Kidney epithelial cell (primary cell): ENCODE data around the gene LARGE1. TPM values are rescaled to one million over a fixed set of nuclear protein-coding genes. Genes with fewer than 3 reads are reported as not detected.

Source experiments
- DNase-seq: peaks from one replicate; pipeline ENCODE4 v3.0.0-alpha.2; 2010; ENCODE audit warnings: low read depth
- H3K27me3 ChIP-seq: 2 replicates; pipeline ENCODE4 v1.6.0; 2011; ENCODE audit warnings: low read length; ENCODE audit not compliant: control insufficient read depth, insufficient read depth
- H3K36me3 ChIP-seq: 2 replicates; pipeline ENCODE4 v1.5.1; 2011; ENCODE audit warnings: low read length; ENCODE audit not compliant: control insufficient read depth, insufficient read depth
- H3K4me3 ChIP-seq: 2 replicates; pipeline ENCODE4 v1.5.1; 2011; ENCODE audit warnings: low read depth, mild to moderate bottlenecking, control low read depth, low read length
- CTCF ChIP-seq: IDR thresholded peaks from 2 replicates; pipeline ENCODE4 v1.5.1; 2011; ENCODE audit warnings: mild to moderate bottlenecking, moderate library complexity, low read length, control low read depth, inconsistent platforms; ENCODE audit not compliant: insufficient read depth, poor library complexity, severe bottlenecking
- total RNA-seq: library from RNA; depleted of rRNA; stranded (reverse); fragments of >200 nt; gene quantifications from 2 replicates; pipeline ENCODE4 v1.2.3, GENCODE V29; 2015

Gene LARGE1
- total RNA-seq, 1 donor from 2014 or later: 17.8 TPM

GRCh38 chr22:33743756-33744155 lies 176.5 kb downstream of the LARGE1 start:
- no peak for DNase-seq
- H3K36me3 ChIP-seq: no peaks in the 10 kb centered on the region
- no peak for TF ChIP-seq CTCF

GRCh38 chr22:33741025-33741424 lies 179.3 kb downstream of the LARGE1 start:
- Histone ChIP-seq H3K4me3 (no peak overlapping the region), H3K27me3 (no peaks in the 10 kb centered on the region), H3K36me3 (no peaks in the 10 kb centered on the region)
- no peak for DNase-seq
- TF ChIP-seq CTCF: no peak

More at GRCh38 chr22:33743756-33744155, 176.5 kb downstream of the LARGE1 start:
- Histone ChIP-seq H3K27me3 (no peaks in the 10 kb centered on the region), H3K4me3 (no peak overlapping the region)

- H3K4me3 ChIP-seq: no peak overlapping the region
- no peaks in the 10 kb centered on the region for H3K27me3 ChIP-seq
- TF ChIP-seq CTCF: no peak
- DNase-seq: no peak
- no peaks in the 10 kb centered on the region for H3K36me3 ChIP-seq
These were observed 180.8 kb downstream of the LARGE1 start for GRCh38 chr22:33739516-33739915.

- TF ChIP-seq CTCF: no peak
- no peaks in the 10 kb centered on the region for H3K36me3 ChIP-seq
- no peak overlapping the region for H3K4me3 ChIP-seq
- H3K27me3 ChIP-seq: no peaks in the 10 kb centered on the region
- DNase-seq: no peak
These were observed 182.6 kb downstream of the LARGE1 start for GRCh38 chr22:33737662-33738061.

- DNase-seq: no peak
- no peak for TF ChIP-seq CTCF
- H3K36me3 ChIP-seq: no peaks in the 10 kb centered on the region
- H3K27me3 ChIP-seq: no peaks in the 10 kb centered on the region
- H3K4me3 ChIP-seq: no peak overlapping the region
These were observed 184.3 kb downstream of the LARGE1 start for GRCh38 chr22:33735978-33736377.

GRCh38 chr22:33728847-33729246 lies 191.4 kb downstream of the LARGE1 start:
- no peak for DNase-seq
- no peaks in the 10 kb centered on the region for H3K36me3 ChIP-seq
- no peak overlapping the region for H3K4me3 ChIP-seq
- TF ChIP-seq CTCF: no peak
- H3K27me3 ChIP-seq: no peaks in the 10 kb centered on the region
